GM23338 (cell line): ENCODE measurements around the gene FXN. TPM values are rescaled to one million over a fixed set of nuclear protein-coding genes. Genes with fewer than 3 reads are reported as not detected.

ENCODE experiments used
- ATAC-seq: fragments of 200-7000 bp; cut with Tn5 transposase; 3 replicates; pipeline ENCODE4 v1.9.1; 2020
- DNase-seq: peaks from one replicate; pipeline ENCODE4 v3.0.0-alpha.2; 2015; ENCODE audit warnings: low spot score
- H2AFZ ChIP-seq: fragments of 200-600 bp; sonication (generic); 2 replicates; pipeline ENCODE4 v1.8.0; 2016; ENCODE audit warnings: antibody characterized with exemption, mild to moderate bottlenecking, moderate library complexity
- H3F3A ChIP-seq: fragments of 200-600 bp; sonication (generic); replicated peaks from 2 replicates; pipeline ENCODE4 v1.8.0; 2017; ENCODE audit warnings: antibody characterized with exemption, mixed run types, low read depth
- H3K27ac ChIP-seq: fragments of 200-600 bp; sonication (generic); 2 replicates; pipeline ENCODE4 v1.6.1; 2016; ENCODE audit warnings: low read depth
- H3K27me3 ChIP-seq: fragments of 200-600 bp; sonication (generic); 2 replicates; pipeline ENCODE4 v1.8.0; 2016; ENCODE audit warnings: mild to moderate bottlenecking, mixed run types, moderate library complexity; ENCODE audit not compliant: insufficient read depth
- H3K36me3 ChIP-seq: fragments of 200-600 bp; sonication (generic); 2 replicates; pipeline ENCODE4 v1.8.0; 2016; ENCODE audit warnings: mild to moderate bottlenecking; ENCODE audit not compliant: insufficient read depth
- H3K4me1 ChIP-seq: fragments of 200-600 bp; sonication (generic); 2 replicates; pipeline ENCODE4 v1.8.0; 2016; ENCODE audit warnings: mild to moderate bottlenecking, moderate library complexity; ENCODE audit not compliant: insufficient read depth
- H3K4me2 ChIP-seq: fragments of 200-600 bp; sonication (generic); 2 replicates; pipeline ENCODE4 v1.7.1; 2017; ENCODE audit warnings: mixed run types
- H3K4me3 ChIP-seq: fragments of 200-600 bp; sonication (generic); 2 replicates; pipeline ENCODE4 v1.6.1; 2016; ENCODE audit warnings: mixed run types
- H3K79me2 ChIP-seq: fragments of 200-600 bp; sonication (generic); replicated peaks from 2 replicates; pipeline ENCODE4 v1.8.0; 2017; ENCODE audit warnings: mild to moderate bottlenecking; ENCODE audit not compliant: insufficient read depth
- H3K9me2 ChIP-seq: fragments of 200-600 bp; sonication (generic); 2 replicates; pipeline ENCODE4 v1.8.0; 2017; ENCODE audit not compliant: insufficient read depth
- H4K20me1 ChIP-seq: fragments of 200-600 bp; sonication (generic); replicated peaks from 2 replicates; pipeline ENCODE4 v1.8.0; 2017; ENCODE audit warnings: mild to moderate bottlenecking; ENCODE audit not compliant: insufficient read depth
- H3K27ac Mint-ChIP-seq: 2 replicates; pipeline ENCODE4 v1.8.0; 2020; ENCODE audit warnings: inconsistent platforms, mild to moderate bottlenecking, moderate library complexity, mixed read lengths
- H3K27me3 Mint-ChIP-seq: 3 replicates; pipeline ENCODE4 v1.8.0; 2022; ENCODE audit warnings: low read depth, mild to moderate bottlenecking, moderate library complexity, mixed read lengths, inconsistent platforms; ENCODE audit not compliant: insufficient read depth, poor library complexity
- H3K36me3 Mint-ChIP-seq: 3 replicates; pipeline ENCODE4 v1.8.0; 2021; ENCODE audit warnings: low read depth, mild to moderate bottlenecking, inconsistent platforms, moderate library complexity, mixed read lengths
- H3K4me1 Mint-ChIP-seq: 3 replicates; pipeline ENCODE4 v1.8.0; 2020; ENCODE audit warnings: mild to moderate bottlenecking, inconsistent platforms, mixed read lengths
- H3K4me3 Mint-ChIP-seq: 3 replicates; pipeline ENCODE4 v1.8.0; 2021; ENCODE audit warnings: moderate library complexity, mild to moderate bottlenecking, inconsistent platforms, mixed read lengths
- H3K9me3 Mint-ChIP-seq: 3 replicates; pipeline ENCODE4 v1.8.0; 2020; ENCODE audit warnings: moderate library complexity, mild to moderate bottlenecking, inconsistent platforms, mixed read lengths
- CREB1 ChIP-seq: fragments of 250-450 bp; sonication (Bioruptor Pico); IDR thresholded peaks from 2 replicates; pipeline ENCODE4 v1.5.0; 2020; ENCODE audit warnings: low read depth, mild to moderate bottlenecking, moderate library complexity
- CTCF ChIP-seq, 2 experiments: fragments of 200-600 bp in 1 of 2; sonication (generic) in 1 of 2; conservative IDR thresholded peaks; 2 replicates each; pipeline versions ENCODE4 v1.5.1 to v1.6.1; 2016 to 2017; ENCODE audit warnings: antibody characterized with exemption in 2 of 2, low read depth in 2 of 2, mild to moderate bottlenecking in 2 of 2, moderate library complexity in 1 of 2
- EZH2 ChIP-seq: fragments of 200-600 bp; sonication (generic); IDR thresholded peaks from one replicate; pipeline ENCODE4 v1.8.0; 2017; ENCODE audit warnings: antibody characterized with exemption, mild to moderate bottlenecking, low read depth; ENCODE audit not compliant: unreplicated experiment
- EZH2phosphoT487 ChIP-seq: fragments of 200-600 bp; sonication (generic); IDR thresholded peaks from one replicate; pipeline ENCODE4 v1.8.1; 2018; ENCODE audit warnings: antibody characterized with exemption; ENCODE audit not compliant: unreplicated experiment
- JUNB ChIP-seq: IDR thresholded peaks from one replicate; pipeline ENCODE4 v1.6.1; 2016; ENCODE audit warnings: antibody characterized with exemption; ENCODE audit not compliant: unreplicated experiment
- NANOG ChIP-seq: IDR thresholded peaks from 2 replicates; pipeline ENCODE4 v1.6.1; 2016; ENCODE audit warnings: antibody characterized with exemption, borderline replicate concordance
- POLR2AphosphoS5 ChIP-seq: IDR thresholded peaks from 2 replicates; pipeline ENCODE4 v1.6.1; 2016; ENCODE audit warnings: antibody characterized with exemption, low read depth
- REST ChIP-seq: IDR thresholded peaks from one replicate; pipeline ENCODE4 v1.6.1; 2018; ENCODE audit warnings: antibody characterized with exemption; ENCODE audit not compliant: unreplicated experiment
- STAT1 ChIP-seq: IDR thresholded peaks from one replicate; pipeline ENCODE4 v1.6.1; 2016; ENCODE audit warnings: antibody characterized with exemption; ENCODE audit not compliant: unreplicated experiment
- ZNF114 ChIP-seq: fragments of 250-450 bp; sonication (Bioruptor Pico); IDR thresholded peaks from 2 replicates; pipeline ENCODE4 v1.5.0; 2020; ENCODE audit warnings: mild to moderate bottlenecking, moderate library complexity
- ZNF331 ChIP-seq: fragments of 250-450 bp; sonication (Bioruptor Pico); IDR thresholded peaks from 2 replicates; pipeline ENCODE4 v1.5.0; 2020; ENCODE audit warnings: low read depth, mild to moderate bottlenecking, moderate library complexity
- ZNF462 ChIP-seq: fragments of 250-450 bp; sonication (Bioruptor Pico); IDR thresholded peaks from 2 replicates; pipeline ENCODE4 v1.5.0; 2020; ENCODE audit warnings: mild to moderate bottlenecking, moderate library complexity
- polyA plus RNA-seq: library from polyadenylated mRNA; unstranded; fragments of >200 nt; fragmentation: Nextera tagmentation; extraction: Ambion mirVana; gene quantifications from 2 replicates; pipeline ENCODE4 v1.2.1, GENCODE V29; 2016
- total RNA-seq: library from RNA; depleted of rRNA; stranded (reverse); fragments of >200 nt; shearing (Covaris generic); gene quantifications from 2 replicates; pipeline ENCODE4 v1.2.3, GENCODE V29; 2014

FXN gene
- total and polyA plus RNA-seq, 2 experiments from 2014 or later, result 26.1 to 66.4 TPM

DNA sequence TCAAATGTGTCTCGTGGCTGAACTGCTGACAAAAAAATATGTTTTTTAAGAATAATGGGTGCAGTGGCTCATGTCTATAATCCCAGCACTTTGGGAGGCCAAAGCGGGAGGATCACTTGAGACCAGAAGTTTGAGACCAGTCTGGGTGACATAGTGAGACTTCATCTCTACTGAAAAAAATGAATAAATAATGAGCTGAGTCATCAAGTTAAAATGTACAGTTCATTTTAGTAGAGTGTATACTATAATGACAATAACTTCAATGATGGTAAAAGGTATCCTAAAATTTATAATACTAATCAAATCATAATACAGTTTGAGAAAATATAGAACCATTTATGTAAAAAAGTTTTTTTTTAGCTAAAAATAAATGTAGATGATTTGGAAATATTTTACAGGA, 100.6 kb downstream of the FXN start:
- no peak overlapping the region for H3K4me3 Mint-ChIP-seq
- H3K27ac ChIP-seq, result no peak overlapping the region

More for the DNA sequence above, 100.6 kb downstream of the FXN start:
- Histone ChIP-seq H3K4me1 (peaks cover 32% of the 10 kb centered on the region), H2AFZ (no peak overlapping the region), H3K9me2 (no peaks in the 10 kb centered on the region), H3K4me3 (no peak overlapping the region), H3K79me2 (peaks cover 98% of the 10 kb centered on the region), H3F3A (0 out of 2 replicates have a peak, but pooled peaks cover 4% of the 10 kb centered on the region), H4K20me1 (peaks cover 32% of the 10 kb centered on the region), H3K36me3 (peaks cover 8% of the 10 kb centered on the region; the same call in 1 of the 2 replicates), H3K27me3 (no peaks in the 10 kb centered on the region), H3K4me2 (no peak overlapping the region)
- no peaks in the 10 kb centered on the region for H3K9me3 Mint-ChIP-seq
- no peak for DNase-seq
- ATAC-seq, result no peak
- no peak overlapping the region for H3K27ac Mint-ChIP-seq
- TF ChIP-seq ZNF331 (CRISPR knock-in tag), result no peak
- no peak for TF ChIP-seq NANOG
- no peak for TF ChIP-seq EZH2
- TF ChIP-seq EZH2phosphoT487, result no peak
- TF ChIP-seq CREB1 (CRISPR knock-in tag), result no peak
- no peak for TF ChIP-seq POLR2AphosphoS5
- TF ChIP-seq ZNF462, result no peak
- no peak for TF ChIP-seq CTCF (conservative IDR thresholded peaks at IDR 0.05; ENCODE audit: low read depth in 2 of 2)
- TF ChIP-seq JUNB, result no peak
- no peak for TF ChIP-seq ZNF114
- TF ChIP-seq REST, result no peak
- TF ChIP-seq STAT1, result no peak
- H3K27me3 Mint-ChIP-seq, result peaks cover 2% of the 10 kb centered on the region
- peaks cover 29% of the 10 kb centered on the region for H3K36me3 Mint-ChIP-seq
- peaks cover 35% of the 10 kb centered on the region for H3K4me1 Mint-ChIP-seq
